ENCODE results near the gene BMAL1. TPM values are rescaled to one million over a fixed set of nuclear protein-coding genes. Genes with fewer than 3 reads are reported as not detected.

BMAL1 gene
- total and polyA plus RNA-seq, 2 of the 8 experiments (the other 6 are each of a cell fraction or from before 2014, with no cell fraction given): 6.8 to 6.9 TPM

DNA sequence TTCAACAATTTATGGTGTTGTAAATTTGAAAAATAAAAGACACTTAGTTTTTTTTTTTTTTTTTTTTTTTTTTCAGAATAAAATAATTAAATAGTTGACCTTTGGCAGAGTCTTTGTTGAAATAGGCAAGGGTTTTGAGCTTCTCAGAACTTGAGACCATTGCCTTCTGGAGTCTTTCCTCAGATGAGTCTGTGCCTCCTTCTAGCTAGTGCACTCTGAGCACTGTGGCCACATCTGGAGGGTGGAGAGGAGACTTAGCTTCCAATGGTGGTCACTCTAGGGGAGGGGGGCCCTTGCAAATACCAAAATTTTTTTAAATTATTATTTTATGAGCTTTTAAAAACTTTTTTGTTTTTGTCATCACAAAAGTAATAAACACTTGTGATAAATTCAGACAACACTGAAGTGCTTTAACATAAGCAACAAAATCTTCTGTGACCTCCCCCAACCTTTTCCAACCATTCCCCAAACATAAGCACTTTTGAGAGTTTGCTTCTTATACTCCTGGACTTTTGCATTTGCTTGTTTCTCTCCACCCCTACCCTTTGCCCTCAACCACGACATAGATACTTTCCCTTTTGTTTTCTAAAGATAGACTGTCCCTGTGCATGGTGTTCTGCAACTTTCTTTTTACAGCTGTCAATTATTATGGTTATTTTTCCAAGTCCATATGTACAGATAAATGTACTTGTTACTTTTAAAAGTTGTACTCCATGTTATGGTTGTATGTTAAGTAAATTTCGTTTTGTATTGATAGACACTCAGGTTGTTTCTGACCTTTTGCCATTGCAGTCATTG, 41.1 kb downstream of the BMAL1 start:
- DNase-seq (ENCODE audit: low read depth in 1 of 2, low spot score in 2 of 2) (no peak), FAIRE-seq (no peak)
- no peaks in the 10 kb centered on the region for H3K79me2 ChIP-seq (ENCODE audit: control insufficient read depth in 1 of 2, insufficient read depth in 2 of 2, low read length in 2 of 2)
- H3K56ac ChIP-seq (replicated peaks; ENCODE audit: insufficient read length, low read depth, low read length): no peak overlapping the region
- H3K27ac ChIP-seq (ENCODE audit: low read depth, low read length): no peak overlapping the region
- 84% methylated on average over 2 of the region's 2 CpGs; no CpG with 5 or more reads in 1 of the 2 experiments for whole genome bisulfite sequencing, 2 experiments (ENCODE audit: extremely low coverage in 1 of 2, insufficient coverage in 1 of 2, insufficient read length in 1 of 2, insufficient replicate concordance in 2 of 2, low coverage in 1 of 2, low lambda C conversion rate in 2 of 2, missing lambda C conversion rate in 1 of 2)
- H3K23me2 ChIP-seq (ENCODE audit: low read depth, low read length): no peaks in the 10 kb centered on the region
- H3K4me1 ChIP-seq (replicated peaks in 1 of 4; ENCODE audit: control insufficient read depth in 3 of 4, insufficient read depth in 4 of 4, low read length in 3 of 4): peaks cover 0 to 11% (median 4%) of the 10 kb centered on the region in 4 experiments; a peak in 5 of 7 replicates
- TF ChIP-seq TEAD4 (IDR thresholded peaks at IDR 0.05; ENCODE audit: low read depth, low read length): no peak
- no peak for TF ChIP-seq CBX8 (IDR thresholded peaks at IDR 0.05; ENCODE audit: borderline replicate concordance, low read depth, low read length)
- TF ChIP-seq, protein P1, sequence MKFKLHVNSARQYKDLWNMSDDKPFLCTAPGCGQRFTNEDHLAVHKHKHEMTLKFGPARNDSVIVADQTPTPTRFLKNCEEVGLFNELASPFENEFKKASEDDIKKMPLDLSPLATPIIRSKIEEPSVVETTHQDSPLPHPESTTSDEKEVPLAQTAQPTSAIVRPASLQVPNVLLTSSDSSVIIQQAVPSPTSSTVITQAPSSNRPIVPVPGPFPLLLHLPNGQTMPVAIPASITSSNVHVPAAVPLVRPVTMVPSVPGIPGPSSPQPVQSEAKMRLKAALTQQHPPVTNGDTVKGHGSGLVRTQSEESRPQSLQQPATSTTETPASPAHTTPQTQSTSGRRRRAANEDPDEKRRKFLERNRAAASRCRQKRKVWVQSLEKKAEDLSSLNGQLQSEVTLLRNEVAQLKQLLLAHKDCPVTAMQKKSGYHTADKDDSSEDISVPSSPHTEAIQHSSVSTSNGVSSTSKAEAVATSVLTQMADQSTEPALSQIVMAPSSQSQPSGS (IDR thresholded peaks at IDR 0.05; ENCODE audit: low read length): no peak
- TF ChIP-seq TAF7 (optimal IDR thresholded peaks at IDR 0.05; ENCODE audit: borderline replicate concordance, low read depth, low read length): no peak
- no peak for TF ChIP-seq CHD1 (IDR thresholded peaks at IDR 0.05; ENCODE audit: low read depth, low read length)
- TF ChIP-seq BCL11A (IDR thresholded peaks at IDR 0.05; ENCODE audit: low read depth in 2 of 2, low read length in 2 of 2): no peak
- TF ChIP-seq CEBPB (IDR thresholded peaks at IDR 0.05; ENCODE audit: low read depth, low read length): no peak
- TF ChIP-seq PHF8 (conservative IDR thresholded peaks at IDR 0.05; ENCODE audit: low read depth, low read length): no peak
- no peak for TF ChIP-seq HDAC2 (IDR thresholded peaks at IDR 0.05; ENCODE audit: borderline replicate concordance in 1 of 2, low read depth in 2 of 2, low read length in 2 of 2)
- no peak for TF ChIP-seq POU5F1 (IDR thresholded peaks at IDR 0.05; ENCODE audit: low read depth, low read length)
- H3K9ac ChIP-seq (replicated peaks in 1 of 4; ENCODE audit: extremely low read depth in 1 of 4, low read depth in 3 of 4, low read length in 3 of 4): no peak overlapping the region
- no peak overlapping the region for H3K14ac ChIP-seq (ENCODE audit: insufficient read length)
- H3K9me3 ChIP-seq (ENCODE audit: insufficient read depth in 2 of 2, low read depth in 1 of 2, low read length in 1 of 2): no peaks in the 10 kb centered on the region
- CTCF ChIA-PET (ENCODE audit: partially characterized antibody): interaction anchor here (1.2 to 2.5 kb wide), 4 partner anchors 17 to 108 kb away, joined by 3 to 11 read pairs (median 8); no protein-coding TSS in a partner anchor
- no peak overlapping the region for H4K91ac ChIP-seq (replicated peaks; ENCODE audit: insufficient read length, low read length)
- H4K8ac ChIP-seq (ENCODE audit: extremely low read depth, insufficient read depth, low read length): no peak overlapping the region
- no peak overlapping the region for H2BK20ac ChIP-seq (ENCODE audit: low read length)
- H4K5ac ChIP-seq (ENCODE audit: insufficient read length, low read depth, low read length): no peak overlapping the region
- no peak overlapping the region for H3K4ac ChIP-seq (replicated peaks; ENCODE audit: insufficient read length, low read depth, low read length)
- H4K20me1 ChIP-seq (replicated peaks in 1 of 2; ENCODE audit: control insufficient read depth in 1 of 2, insufficient read depth in 2 of 2, low read length in 2 of 2): no peaks in the 10 kb centered on the region
- no peak overlapping the region for H2BK15ac ChIP-seq (ENCODE audit: low read length)
- H2BK5ac ChIP-seq (ENCODE audit: low read depth, low read length): no peak overlapping the region
- no peak overlapping the region for H2AFZ ChIP-seq (ENCODE audit: low read length)
- H3K79me1 ChIP-seq (ENCODE audit: low read depth, low read length): no peaks in the 10 kb centered on the region
- no peak overlapping the region for H2AK5ac ChIP-seq (ENCODE audit: low read depth, low read length)
- POLR2A ChIA-PET (ENCODE audit: partially characterized antibody): no interaction called here
- no peak overlapping the region for H3K4me2 ChIP-seq (ENCODE audit: insufficient read depth in 1 of 2, low read depth in 2 of 2, low read length in 2 of 2)
- H2BK120ac ChIP-seq (replicated peaks; ENCODE audit: low read depth, low read length): no peak overlapping the region
- H3K4me3 ChIP-seq (ENCODE audit: extremely low read depth in 1 of 4, insufficient read depth in 2 of 4, low read depth in 3 of 4, low read length in 4 of 4): no peak overlapping the region
- no peak overlapping the region for H3K18ac ChIP-seq (ENCODE audit: extremely low read depth, low read length)
- H3K23ac ChIP-seq (ENCODE audit: insufficient read length): no peak overlapping the region
- H2BK12ac ChIP-seq (ENCODE audit: low read depth, low read length): no peak overlapping the region
- H3K27me3 ChIP-seq (replicated peaks in 1 of 4; ENCODE audit: control insufficient read depth in 3 of 4, extremely low read depth in 1 of 4, insufficient read depth in 3 of 4, low read length in 3 of 4): no peaks in the 10 kb centered on the region
- no peaks in the 10 kb centered on the region for H3K36me3 ChIP-seq (ENCODE audit: control insufficient read depth in 2 of 4, insufficient read depth in 4 of 4, low read length in 3 of 4)

Data from H1 (cell line).